NCI-H2107 (cell line): Measurements from ENCODE around the gene DMC1.
"Not testable (repeated sequence)": the region's sequence is repeated elsewhere in the genome, so short reads cannot be mapped to it uniquely, and the experiment has no call there.

Source experiments
- DNase-seq: peaks from one replicate; lab custom pipeline; 2025; lab: John Stamatoyannopoulos, UW

The DMC1 gene

GRCh38 chr22:38501797-38502672 lies 67.9 kb downstream of the DMC1 start:
- DNase-seq = no peak

GRCh38 chr22:38497869-38498268 lies 72.1 kb downstream of the DMC1 start:
- no peak for DNase-seq

GRCh38 chr22:38494939-38495338 lies 75.0 kb downstream of the DMC1 start:
- no peak for DNase-seq

GRCh38 chr22:38494498-38494897 lies 75.5 kb downstream of the DMC1 start:
- no peak for DNase-seq

- DNase-seq = no peak
These were observed 78.2 kb downstream of the DMC1 start for GRCh38 chr22:38491707-38492348.

GRCh38 chr22:38490915-38491314 lies 79.1 kb downstream of the DMC1 start:
- no peak for DNase-seq

- no peak for DNase-seq
These were observed 79.5 kb downstream of the DMC1 start for GRCh38 chr22:38490475-38490874.

GRCh38 chr22:38489561-38490145 lies 80.3 kb downstream of the DMC1 start:
- no peak for DNase-seq

- DNase-seq = no peak
These were observed 80.8 kb downstream of the DMC1 start for GRCh38 chr22:38489142-38489541.

- DNase-seq = no peak
These were observed 82.0 kb downstream of the DMC1 start for GRCh38 chr22:38487946-38488345.

- no peak for DNase-seq
These were observed 84.2 kb downstream of the DMC1 start for GRCh38 chr22:38485783-38486182.

GRCh38 chr22:38484244-38484643 lies 85.7 kb downstream of the DMC1 start:
- DNase-seq = no peak

- no peak for DNase-seq
These were observed 87.2 kb downstream of the DMC1 start for GRCh38 chr22:38482662-38483308.

- no peak for DNase-seq
These were observed 88.1 kb downstream of the DMC1 start for GRCh38 chr22:38481871-38482332.

GRCh38 chr22:38481162-38481870 lies 88.7 kb downstream of the DMC1 start:
- DNase-seq = no peak

GRCh38 chr22:38479096-38479837 lies 90.7 kb downstream of the DMC1 start:
- no peak for DNase-seq

GRCh38 chr22:38477585-38477984 lies 92.4 kb downstream of the DMC1 start:
- no peak for DNase-seq

GRCh38 chr22:38474003-38474607 lies 95.9 kb downstream of the DMC1 start:
- no peak for DNase-seq

GRCh38 chr22:38471237-38471636 lies 98.7 kb downstream of the DMC1 start:
- no peak for DNase-seq

GRCh38 chr22:38470179-38470578 lies 99.8 kb downstream of the DMC1 start:
- not testable (repeated sequence) for DNase-seq
